Stimulated activated naive CD4-positive, alpha-beta T cell (primary cell): ENCODE results near the gene PAK3.
A peak's percentile ranks its signal among the peaks of the same experiment; 100 is the strongest.

Source experiments
- DNase-seq, 6 experiments: peaks; one replicate each; lab custom pipeline; 2025; lab: John Stamatoyannopoulos, UW

The PAK3 gene

DNA sequence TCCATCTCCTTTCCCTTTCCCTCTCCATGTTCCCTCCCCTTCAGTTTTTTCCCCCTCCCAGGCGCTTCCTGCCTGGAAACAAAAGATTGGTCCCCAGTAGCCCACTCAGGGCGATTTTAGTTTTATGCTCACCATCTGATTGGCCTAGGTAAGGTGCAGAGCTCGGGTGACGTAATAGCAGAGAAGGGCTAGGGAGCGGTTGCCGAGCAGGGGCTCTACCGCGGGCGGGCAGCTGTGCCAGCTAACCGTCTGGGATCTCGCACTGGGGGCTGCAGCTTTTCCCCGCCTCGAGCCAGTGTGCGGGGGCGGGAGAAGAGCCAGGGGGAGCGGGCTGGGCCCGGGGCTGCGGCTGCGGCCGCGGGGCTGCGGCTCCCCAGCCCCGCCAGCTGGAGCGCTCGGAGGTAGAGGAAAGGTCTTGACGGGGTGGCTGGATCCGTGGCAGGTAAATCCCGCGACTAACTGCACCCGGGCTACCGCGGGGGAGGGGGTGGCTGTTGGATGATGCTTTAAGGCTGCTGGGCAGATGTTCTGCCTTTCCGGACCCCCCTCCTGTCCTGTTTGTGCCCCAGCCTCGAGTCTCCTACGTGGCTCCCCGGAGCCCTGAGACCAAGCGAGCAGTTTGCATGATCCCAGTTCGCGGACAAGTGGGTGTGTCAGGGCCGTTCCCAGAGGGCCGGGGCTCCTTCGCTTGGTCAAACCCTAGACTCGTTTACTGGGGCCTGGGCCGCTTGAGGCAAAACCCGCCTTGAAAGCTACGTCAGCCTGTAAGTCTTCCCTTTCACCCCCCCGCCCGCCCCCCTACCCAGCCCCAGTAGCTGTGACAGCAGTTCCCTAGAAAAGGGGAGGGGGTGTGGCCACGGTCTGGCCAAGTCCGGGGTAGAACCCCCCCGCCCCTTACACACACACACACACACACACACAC lies at the start of gene PAK3:
Gene PAK3 (plus strand): TSS at position 218 of the 922 bp plus-strand sequence. CDS start 26,913 bp downstream, outside the sequence.
- DNase-seq: peak in 3 of 6 experiments; percentile 7 to 26 (median 26)

- no peak for DNase-seq
Measured at GRCh38 chrX:111047575-111047974, 48.4 kb upstream of the PAK3 start.

GRCh38 chrX:111052478-111052877 lies 43.5 kb upstream of the PAK3 start:
- peak in 1 of 6 experiments; percentile 2 for DNase-seq

GRCh38 chrX:111071542-111072277 lies 24.3 kb upstream of the PAK3 start:
- DNase-seq: no peak

DNA sequence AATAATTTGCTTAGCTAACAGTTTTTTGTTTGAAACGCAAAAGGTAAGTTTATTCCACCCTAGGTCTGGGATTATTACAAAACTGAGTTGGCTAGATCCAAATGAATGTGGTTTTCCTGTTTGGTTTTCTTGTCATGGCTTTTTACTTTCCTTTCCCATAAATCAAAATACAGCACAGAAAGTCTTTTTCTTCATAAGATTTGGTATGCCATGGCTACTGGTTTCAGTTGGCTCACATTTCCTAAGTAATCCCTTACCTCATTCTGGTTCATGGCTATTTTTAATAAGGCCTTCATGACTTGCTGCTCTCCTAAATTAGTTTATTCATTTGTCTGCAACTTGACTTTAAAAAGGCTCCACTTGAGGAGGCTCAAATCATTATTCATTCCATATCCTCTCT lies 12.9 kb upstream of the PAK3 start:
- DNase-seq: no peak

DNA sequence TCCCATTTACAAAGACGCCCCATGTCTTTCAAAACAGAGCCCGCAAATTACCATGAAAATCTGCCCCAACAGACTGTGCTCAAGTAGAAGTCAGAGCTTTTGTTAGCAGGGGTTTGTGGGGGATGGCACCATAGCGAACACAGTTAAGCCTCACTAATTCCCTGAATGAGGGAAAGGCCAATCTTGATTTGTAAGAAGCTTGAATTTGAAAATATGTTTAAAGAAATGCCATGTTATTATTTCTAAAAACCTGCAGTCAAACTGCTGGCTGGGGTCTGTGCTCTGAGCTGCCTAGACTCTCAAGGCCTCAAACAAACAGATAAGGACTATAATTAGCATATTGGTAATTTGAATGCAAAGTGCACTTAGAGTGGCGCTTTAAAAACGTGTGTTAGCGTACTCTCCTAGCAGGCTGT lies 9.4 kb upstream of the PAK3 start:
- DNase-seq: no peak

DNA sequence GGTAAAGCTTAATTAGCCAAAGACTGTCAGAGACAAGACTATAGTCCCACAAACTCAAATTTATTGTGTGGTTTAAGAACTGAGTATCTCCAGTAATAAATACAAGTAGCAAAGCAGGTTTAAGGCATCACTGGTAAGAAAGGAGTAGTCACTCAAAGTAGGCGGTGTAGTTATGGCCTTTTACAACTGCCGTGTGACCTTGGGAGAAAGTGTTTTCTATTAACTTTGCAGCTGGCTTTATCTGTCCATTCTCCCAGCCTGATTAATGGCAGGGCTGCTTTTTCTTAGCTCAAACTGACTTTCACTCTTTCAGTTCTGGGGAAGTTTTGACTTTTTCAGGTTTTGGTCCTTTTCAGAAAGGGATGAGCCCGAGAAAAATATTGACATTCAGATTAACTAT lies 7.4 kb upstream of the PAK3 start:
- DNase-seq: no peak

GRCh38 chrX:111090458-111090857 lies 5.5 kb upstream of the PAK3 start:
- no peak for DNase-seq

- peak; percentile 9 to 66 (median 26) for DNase-seq
Measured at GRCh38 chrX:111098874-111099273, 2.9 kb downstream of the PAK3 start.

DNA sequence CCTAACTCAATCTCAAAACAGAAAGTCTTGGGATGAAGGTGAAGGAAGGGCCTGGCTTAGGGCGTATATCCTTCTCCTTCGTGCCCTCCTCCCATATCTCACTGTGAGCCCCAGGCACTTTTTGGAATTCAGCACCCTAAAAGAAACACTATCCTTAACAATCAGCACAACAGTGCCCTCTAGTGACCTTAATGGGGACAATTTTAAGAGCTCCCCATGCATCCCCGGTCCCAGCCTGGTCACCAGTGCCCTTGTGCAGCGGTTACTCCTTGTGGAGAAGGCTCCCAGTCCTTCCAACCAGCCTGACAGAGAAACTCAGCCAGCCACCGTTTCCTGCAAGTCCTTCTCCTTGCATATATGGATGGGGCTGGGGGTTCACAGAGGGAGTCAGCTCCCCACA lies 4.2 kb downstream of the PAK3 start:
- DNase-seq: peak in 3 of 6 experiments; percentile 2 to 37 (median 33)

GRCh38 chrX:111101580-111101979 lies 5.6 kb downstream of the PAK3 start:
- no peak for DNase-seq

GRCh38 chrX:111102636-111103035 lies 6.6 kb downstream of the PAK3 start:
- DNase-seq: no peak

DNA sequence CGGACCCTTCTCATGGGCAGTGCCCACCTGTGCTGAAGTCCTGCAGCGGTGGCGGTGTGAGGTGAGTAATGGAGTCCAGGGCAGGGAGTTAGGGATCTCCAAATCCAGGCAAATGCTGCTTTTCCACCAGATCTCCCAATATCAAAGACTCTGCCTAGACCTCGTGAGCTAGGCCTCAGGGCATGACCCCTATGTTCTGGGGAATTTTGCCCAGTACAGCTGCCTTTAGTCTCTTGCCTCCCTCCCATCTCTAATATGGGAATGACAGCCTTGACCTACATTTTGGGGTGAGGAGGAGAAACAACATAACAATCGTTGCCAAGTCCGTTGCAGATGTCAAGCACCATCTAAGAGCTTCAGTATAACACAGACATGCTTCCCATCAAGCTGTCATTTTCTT lies 7.3 kb downstream of the PAK3 start:
- DNase-seq: no peak

- DNase-seq: no peak
Measured at GRCh38 chrX:111110098-111110775, 14.2 kb downstream of the PAK3 start.

GRCh38 chrX:111114806-111115205 lies 18.8 kb downstream of the PAK3 start:
- DNase-seq: no peak

DNA sequence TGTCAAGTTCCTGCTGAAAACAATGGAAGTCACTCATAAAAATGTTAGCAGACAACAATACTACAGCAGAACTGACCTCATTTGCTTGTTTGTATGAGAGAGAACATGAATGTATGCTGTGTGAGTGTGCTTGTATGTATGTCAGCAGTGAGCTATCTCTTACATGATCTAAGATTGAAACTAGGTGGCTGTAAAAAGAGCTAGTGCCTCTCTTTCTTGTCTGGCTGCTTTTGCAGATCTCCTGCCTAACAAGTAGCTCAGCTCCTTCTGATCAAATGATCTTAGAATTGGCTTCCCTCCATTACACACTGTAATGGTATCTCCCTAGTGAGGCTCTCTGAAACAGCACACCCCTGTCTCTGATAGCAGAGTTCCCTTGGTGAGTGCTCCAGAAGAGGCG lies 20.7 kb downstream of the PAK3 start:
- DNase-seq: no peak

DNA sequence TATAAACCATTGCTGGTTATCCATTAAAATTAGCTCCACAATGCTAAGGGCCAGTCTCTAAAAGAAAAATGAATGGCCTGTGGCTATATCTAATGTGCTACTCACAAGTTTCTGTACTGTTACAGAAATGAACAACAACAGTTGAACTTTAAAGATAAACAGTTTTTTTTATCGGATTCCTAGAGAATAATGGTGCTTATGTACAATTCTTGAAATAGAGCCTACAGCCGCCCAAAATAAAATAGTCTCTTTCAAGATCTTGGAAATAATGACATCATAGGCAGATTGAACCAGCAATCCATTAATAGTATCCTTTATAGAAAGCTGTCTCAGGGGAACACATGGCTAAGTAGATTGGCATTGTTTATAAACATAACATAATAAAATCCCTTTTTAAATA lies 23.4 kb downstream of the PAK3 start:
- DNase-seq: no peak

DNA sequence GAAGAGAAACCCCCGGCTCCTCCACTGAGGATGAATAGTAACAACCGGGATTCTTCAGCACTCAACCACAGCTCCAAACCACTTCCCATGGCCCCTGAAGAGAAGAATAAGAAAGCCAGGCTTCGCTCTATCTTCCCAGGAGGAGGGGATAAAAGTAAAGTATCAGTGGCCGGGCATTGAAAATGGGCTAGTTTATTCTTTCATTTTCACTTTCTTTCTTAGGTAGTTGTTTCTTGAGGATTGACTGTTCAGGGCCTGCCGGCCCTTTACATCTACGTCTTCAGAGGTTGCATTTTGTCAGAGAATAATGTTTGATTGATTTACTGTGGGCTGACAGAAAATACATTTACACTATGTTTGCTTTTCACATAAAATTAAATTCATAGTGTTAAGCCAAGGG lies 27.1 kb downstream of the PAK3 start:
- DNase-seq: no peak

GRCh38 chrX:111123606-111124179 lies 27.7 kb downstream of the PAK3 start:
- DNase-seq: no peak

GRCh38 chrX:111124418-111124817 lies 28.4 kb downstream of the PAK3 start:
- no peak for DNase-seq

GRCh38 chrX:111127038-111127437 lies 31.0 kb downstream of the PAK3 start:
- no peak for DNase-seq

DNA sequence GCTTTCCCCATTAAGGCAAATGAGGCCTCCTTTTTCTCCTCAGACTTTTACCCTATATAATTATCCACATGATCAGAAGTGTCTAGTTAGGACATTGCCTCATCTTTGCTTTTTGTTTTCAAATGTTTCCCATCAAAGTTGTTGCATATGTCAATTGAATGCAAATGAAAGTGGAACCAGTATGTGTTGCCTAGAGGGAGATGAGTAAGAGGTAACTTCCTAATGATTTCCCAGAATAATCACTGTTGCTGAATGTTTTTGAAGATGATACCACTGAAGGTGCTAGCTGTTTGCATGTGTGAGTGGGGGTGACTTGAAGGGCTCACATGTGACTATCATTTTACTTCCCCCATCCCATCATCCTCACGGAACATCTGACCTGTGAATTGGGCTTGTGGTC lies 33.9 kb downstream of the PAK3 start:
- no peak for DNase-seq
